ENCODE data around the gene INTS11.

DNA sequence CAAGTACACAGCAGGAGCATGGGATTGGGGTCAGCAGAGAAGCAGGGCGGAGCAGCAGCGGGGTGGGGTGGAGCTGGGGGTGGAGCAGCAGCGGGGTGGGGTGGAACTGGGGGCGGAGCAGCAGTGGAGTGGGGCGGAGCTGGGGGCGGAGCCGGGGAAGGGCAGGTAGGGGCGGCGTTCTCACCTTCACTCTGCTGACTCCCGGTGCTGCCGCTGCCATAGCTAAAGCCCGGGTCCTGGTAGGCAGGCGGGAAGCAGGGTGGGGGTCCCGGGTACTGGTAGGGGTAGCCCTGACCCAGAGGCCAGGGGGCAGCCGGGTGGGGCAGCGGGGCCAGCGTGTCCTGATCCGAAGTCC lies 13.3 kb upstream of the INTS11 start:
- TF ChIP-seq POLR2AphosphoS5 (IDR thresholded peaks at IDR 0.05) (no peak), POLR2A (IDR thresholded peaks at IDR 0.05) (no peak)
- TF ChIP-seq, protein P1, sequence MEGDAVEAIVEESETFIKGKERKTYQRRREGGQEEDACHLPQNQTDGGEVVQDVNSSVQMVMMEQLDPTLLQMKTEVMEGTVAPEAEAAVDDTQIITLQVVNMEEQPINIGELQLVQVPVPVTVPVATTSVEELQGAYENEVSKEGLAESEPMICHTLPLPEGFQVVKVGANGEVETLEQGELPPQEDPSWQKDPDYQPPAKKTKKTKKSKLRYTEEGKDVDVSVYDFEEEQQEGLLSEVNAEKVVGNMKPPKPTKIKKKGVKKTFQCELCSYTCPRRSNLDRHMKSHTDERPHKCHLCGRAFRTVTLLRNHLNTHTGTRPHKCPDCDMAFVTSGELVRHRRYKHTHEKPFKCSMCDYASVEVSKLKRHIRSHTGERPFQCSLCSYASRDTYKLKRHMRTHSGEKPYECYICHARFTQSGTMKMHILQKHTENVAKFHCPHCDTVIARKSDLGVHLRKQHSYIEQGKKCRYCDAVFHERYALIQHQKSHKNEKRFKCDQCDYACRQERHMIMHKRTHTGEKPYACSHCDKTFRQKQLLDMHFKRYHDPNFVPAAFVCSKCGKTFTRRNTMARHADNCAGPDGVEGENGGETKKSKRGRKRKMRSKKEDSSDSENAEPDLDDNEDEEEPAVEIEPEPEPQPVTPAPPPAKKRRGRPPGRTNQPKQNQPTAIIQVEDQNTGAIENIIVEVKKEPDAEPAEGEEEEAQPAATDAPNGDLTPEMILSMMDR (IDR thresholded peaks at IDR 0.05), result no peak

All from prostate gland (tissue), 2 donors.